ENCODE data around the gene PAK4. TPM values are rescaled to one million over a fixed set of nuclear protein-coding genes. Genes with fewer than 3 reads are reported as not detected.

Gene PAK4
- total and polyA plus RNA-seq, 12 donors: 7.2 to 61.0 (median 23.8) TPM

DNA sequence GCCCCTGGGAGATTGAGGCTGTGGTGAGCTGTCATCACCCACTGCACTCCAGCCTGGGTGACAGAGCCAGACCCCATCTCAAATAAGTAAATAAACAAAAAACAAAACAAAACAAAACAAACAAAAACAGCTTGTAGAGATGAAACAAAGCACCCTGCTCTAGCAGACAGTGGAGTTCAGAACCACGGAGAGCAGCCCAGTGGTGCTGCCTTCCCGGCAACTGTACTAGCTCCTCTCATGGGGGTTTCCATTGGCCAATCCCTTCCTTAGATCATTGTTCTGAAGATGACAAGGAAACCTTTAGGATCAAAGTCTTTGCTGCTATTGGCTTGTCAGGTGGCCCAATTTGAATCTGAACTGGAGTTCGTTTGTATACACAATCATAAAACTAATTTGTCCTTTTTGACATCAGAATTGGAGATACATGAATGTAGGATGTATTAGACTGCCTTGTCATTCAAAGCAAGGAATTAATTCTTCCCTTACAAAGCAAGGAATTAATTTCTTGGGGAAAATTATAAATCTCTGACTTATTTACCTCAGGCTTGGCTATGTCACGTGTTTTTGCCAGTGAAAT lies 98.2 kb downstream of the PAK4 start:
- TF ChIP-seq, protein P1, sequence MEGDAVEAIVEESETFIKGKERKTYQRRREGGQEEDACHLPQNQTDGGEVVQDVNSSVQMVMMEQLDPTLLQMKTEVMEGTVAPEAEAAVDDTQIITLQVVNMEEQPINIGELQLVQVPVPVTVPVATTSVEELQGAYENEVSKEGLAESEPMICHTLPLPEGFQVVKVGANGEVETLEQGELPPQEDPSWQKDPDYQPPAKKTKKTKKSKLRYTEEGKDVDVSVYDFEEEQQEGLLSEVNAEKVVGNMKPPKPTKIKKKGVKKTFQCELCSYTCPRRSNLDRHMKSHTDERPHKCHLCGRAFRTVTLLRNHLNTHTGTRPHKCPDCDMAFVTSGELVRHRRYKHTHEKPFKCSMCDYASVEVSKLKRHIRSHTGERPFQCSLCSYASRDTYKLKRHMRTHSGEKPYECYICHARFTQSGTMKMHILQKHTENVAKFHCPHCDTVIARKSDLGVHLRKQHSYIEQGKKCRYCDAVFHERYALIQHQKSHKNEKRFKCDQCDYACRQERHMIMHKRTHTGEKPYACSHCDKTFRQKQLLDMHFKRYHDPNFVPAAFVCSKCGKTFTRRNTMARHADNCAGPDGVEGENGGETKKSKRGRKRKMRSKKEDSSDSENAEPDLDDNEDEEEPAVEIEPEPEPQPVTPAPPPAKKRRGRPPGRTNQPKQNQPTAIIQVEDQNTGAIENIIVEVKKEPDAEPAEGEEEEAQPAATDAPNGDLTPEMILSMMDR (IDR thresholded peaks at IDR 0.05): no peak
- no peak for TF ChIP-seq POLR2A (IDR thresholded peaks at IDR 0.05)
- H3K27me3 ChIP-seq: no peaks in the 10 kb centered on the region
- H3K4me1 ChIP-seq (replicated peaks in 1 of 2): no peaks in the 10 kb centered on the region
- H3K9me3 ChIP-seq (replicated peaks in 1 of 3): no peaks in the 10 kb centered on the region
- no peak overlapping the region for H3K4me3 ChIP-seq
- intact Hi-C loops (cut with DNase I): no loop called here
- H3K27ac ChIP-seq: no peak overlapping the region
- H3K36me3 ChIP-seq (replicated peaks in 1 of 2): no peaks in the 10 kb centered on the region
- DNase-seq: no peak
- 21 to 35% (median 24%) methylated on average over 4 of the region's 4 CpGs for WGBS, 4 donors

DNA sequence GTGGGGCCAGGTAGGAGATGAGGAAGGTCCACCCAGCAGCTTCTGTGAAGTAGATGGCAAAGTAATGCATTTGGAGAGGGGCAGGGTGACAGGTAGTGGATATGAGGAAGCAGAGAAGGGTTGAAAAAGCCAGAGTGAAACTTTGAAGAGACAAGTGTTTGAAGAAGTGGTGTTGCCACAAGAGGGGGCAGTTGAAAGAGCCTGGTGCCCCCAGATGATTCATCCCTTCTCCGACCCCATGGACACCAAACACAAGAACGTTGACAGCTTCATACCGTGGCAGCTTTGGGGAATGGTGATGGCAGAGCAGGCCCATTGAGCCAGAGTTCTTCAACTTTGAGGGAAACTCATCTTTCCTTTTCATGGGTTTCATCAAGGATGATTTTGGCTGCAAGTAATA lies 99.3 kb downstream of the PAK4 start:
- Histone ChIP-seq H3K36me3 (replicated peaks in 1 of 2) (no peaks in the 10 kb centered on the region), H3K4me3 (no peak overlapping the region), H3K27me3 (no peaks in the 10 kb centered on the region), H3K27ac (no peak overlapping the region), H3K9me3 (replicated peaks in 1 of 3) (no peaks in the 10 kb centered on the region), H3K4me1 (replicated peaks in 1 of 2) (no peaks in the 10 kb centered on the region)
- intact Hi-C loops (cut with DNase I): no loop called here
- WGBS, 4 donors: 30 to 43% (median 38%) methylated on average over 3 of the region's 3 CpGs
- no peak for TF ChIP-seq POLR2A (IDR thresholded peaks at IDR 0.05)
- TF ChIP-seq, protein P1 (IDR thresholded peaks at IDR 0.05): no peak
- DNase-seq: no peak

Other genes starting within 250 kb of the PAK4 start
- 10 to 100 TPM in 1 of 9 donors, 1 to 10 TPM in 7, under 1 TPM in 1; 0.54 to 11.4 (median 4.8) TPM for gene RINL, start 247.5 kb upstream of the PAK4 start, total RNA-seq
- gene RINL, start 247.5 kb upstream of the PAK4 start, polyA plus RNA-seq: 10 to 100 TPM in 1 of 3 donors, 1 to 10 TPM in 2; 5.6 to 24.1 (median 7.1) TPM
- 100 to 1,000 TPM in 4 of 9 donors, 10 to 100 TPM in 5; 46.4 to 145 (median 70.4) TPM for gene SIRT2, start 226.2 kb upstream of the PAK4 start, total RNA-seq
- gene SIRT2, start 226.2 kb upstream of the PAK4 start, polyA plus RNA-seq: 10 to 100 TPM; 50.3 to 79.4 (median 51.1) TPM
- gene NFKBIB, start 225.8 kb upstream of the PAK4 start, total RNA-seq: 10 to 100 TPM; 17.2 to 51.6 (median 29.3) TPM
- 10 to 100 TPM; 12.4 to 73.0 (median 36.1) TPM for gene NFKBIB, start 225.8 kb upstream of the PAK4 start, polyA plus RNA-seq
- gene CCER2, start 213.6 kb upstream of the PAK4 start, total RNA-seq: under 1 TPM in 3 of 9 donors, not detected in 6; 0.44 to 0.54 (median 0.47) TPM
- gene CCER2, start 213.6 kb upstream of the PAK4 start, polyA plus RNA-seq: 1 to 10 TPM in 2 of 3 donors, under 1 TPM in 1; 0.15 to 4.4 (median 2.4) TPM
- 10 to 100 TPM; 20.2 to 41.4 (median 35.1) TPM for gene SARS2, start 195.0 kb upstream of the PAK4 start, total RNA-seq
- gene SARS2, start 195.0 kb upstream of the PAK4 start, polyA plus RNA-seq: 100 to 1,000 TPM in 2 of 3 donors, 1 to 10 TPM in 1; 9.1 to 116 (median 108) TPM
- gene MRPS12, start 194.8 kb upstream of the PAK4 start, total RNA-seq: 10 to 100 TPM; 38.2 to 64.4 (median 45.2) TPM
- 10 to 100 TPM; 14.6 to 27.0 (median 22.4) TPM for gene MRPS12, start 194.8 kb upstream of the PAK4 start, polyA plus RNA-seq
- gene FBXO17, start 150.0 kb upstream of the PAK4 start, total RNA-seq: 10 to 100 TPM in 4 of 9 donors, 1 to 10 TPM in 5; 4.1 to 18.7 (median 9.7) TPM
- 10 to 100 TPM in 1 of 3 donors, 1 to 10 TPM in 2; 4.7 to 12.1 (median 9.2) TPM for gene FBXO17, start 150.0 kb upstream of the PAK4 start, polyA plus RNA-seq
- 10 to 100 TPM in 2 of 9 donors, 1 to 10 TPM in 7; 1.8 to 17.2 (median 3.6) TPM for gene FBXO27, start 93.2 kb upstream of the PAK4 start, total RNA-seq
- 1 to 10 TPM; 1.1 to 2.3 (median 2.0) TPM for gene FBXO27, start 93.2 kb upstream of the PAK4 start, polyA plus RNA-seq
- not detected for gene ACP7, start 41.4 kb upstream of the PAK4 start, total RNA-seq
- not detected for gene ACP7, start 41.4 kb upstream of the PAK4 start, polyA plus RNA-seq
- under 1 TPM in 3 of 9 donors, not detected in 6; 0.11 to 0.78 (median 0.11) TPM for gene NCCRP1, start 71.2 kb downstream of the PAK4 start, total RNA-seq
- gene NCCRP1, start 71.2 kb downstream of the PAK4 start, polyA plus RNA-seq: under 1 TPM in 2 of 3 donors, not detected in 1; 0.10 to 0.32 TPM
- gene SYCN, start 78.5 kb downstream of the PAK4 start, total RNA-seq: under 1 TPM in 3 of 9 donors, not detected in 6; 0.43 to 0.76 (median 0.67) TPM
- not detected for gene SYCN, start 78.5 kb downstream of the PAK4 start, polyA plus RNA-seq
- gene IFNL3, start 119.2 kb downstream of the PAK4 start, total RNA-seq: not detected
- gene IFNL3, start 119.2 kb downstream of the PAK4 start, polyA plus RNA-seq: not detected
- gene IFNL4, start 123.1 kb downstream of the PAK4 start, total RNA-seq: not detected
- gene IFNL4, start 123.1 kb downstream of the PAK4 start, polyA plus RNA-seq: not detected
- gene IFNL2, start 142.6 kb downstream of the PAK4 start, total RNA-seq: not detected
- not detected for gene IFNL2, start 142.6 kb downstream of the PAK4 start, polyA plus RNA-seq
- gene IFNL1, start 170.6 kb downstream of the PAK4 start, total RNA-seq: not detected
- not detected for gene IFNL1, start 170.6 kb downstream of the PAK4 start, polyA plus RNA-seq
- 1 to 10 TPM in 2 of 9 donors, under 1 TPM in 7; 0.34 to 1.4 (median 0.69) TPM for gene LRFN1, start 195.1 kb downstream of the PAK4 start, total RNA-seq
- 1 to 10 TPM in 1 of 3 donors, under 1 TPM in 2; 0.15 to 1.8 (median 0.74) TPM for gene LRFN1, start 195.1 kb downstream of the PAK4 start, polyA plus RNA-seq
- gene GMFG, start 210.3 kb downstream of the PAK4 start, total RNA-seq: 10 to 100 TPM; 13.4 to 45.8 (median 35.2) TPM
- gene GMFG, start 210.3 kb downstream of the PAK4 start, polyA plus RNA-seq: 10 to 100 TPM; 22.6 to 92.5 (median 76.2) TPM
- 100 to 1,000 TPM in 3 of 9 donors, 10 to 100 TPM in 6; 37.9 to 111 (median 98.5) TPM for gene SAMD4B, start 216.6 kb downstream of the PAK4 start, total RNA-seq
- 100 to 1,000 TPM in 2 of 3 donors, 10 to 100 TPM in 1; 50.0 to 280 (median 211) TPM for gene SAMD4B, start 216.6 kb downstream of the PAK4 start, polyA plus RNA-seq